Gastrocnemius medialis (tissue), 4 donors: ENCODE data around the gene ECM2.

ENCODE experiments used
- POLR2A ChIP-seq, 2 donors: fragments of 450-650 bp; IDR thresholded peaks; one replicate each; pipeline ENCODE4 v1.6.1; 2017; ENCODE audit warnings: antibody characterized with exemption in 2 of 2, mild to moderate bottlenecking in 2 of 2, moderate library complexity in 2 of 2
- TF ChIP-seq, protein P1 (sequence below), 5 experiments: fragments of 450-650 bp in 3 of 5; fragments of 200-600 bp in 2 of 5; sonication (generic) in 2 of 5; IDR thresholded peaks in 4 of 5; conservative IDR thresholded peaks in 1 of 5; 1 replicate in 4 of 5; 2 replicates in 1 of 5; pipeline ENCODE4 v1.5.1; 2016 to 2019; ENCODE audit warnings: antibody characterized with exemption in 5 of 5, mild to moderate bottlenecking in 3 of 5, moderate library complexity in 3 of 5

DNA sequence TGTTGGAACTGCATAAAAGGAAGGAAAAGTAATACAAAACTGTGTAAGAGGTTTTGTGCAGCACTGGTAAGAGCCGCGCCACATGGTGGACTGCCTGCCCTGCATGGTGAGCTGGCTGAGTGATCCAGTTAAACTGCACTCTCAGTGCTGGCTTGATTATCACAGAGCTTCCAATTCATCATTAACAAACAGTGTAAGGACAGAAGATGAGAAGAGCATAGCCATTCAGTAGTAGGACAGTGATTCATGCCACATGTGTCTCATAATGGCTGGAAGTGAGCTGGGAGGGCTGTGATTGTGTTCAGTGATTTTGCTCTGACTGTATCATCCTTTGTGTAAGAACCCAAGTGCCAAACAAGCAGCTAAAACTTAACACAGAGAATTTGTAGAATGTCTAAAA, 67.6 kb downstream of the ECM2 start:
- TF ChIP-seq, protein P1, sequence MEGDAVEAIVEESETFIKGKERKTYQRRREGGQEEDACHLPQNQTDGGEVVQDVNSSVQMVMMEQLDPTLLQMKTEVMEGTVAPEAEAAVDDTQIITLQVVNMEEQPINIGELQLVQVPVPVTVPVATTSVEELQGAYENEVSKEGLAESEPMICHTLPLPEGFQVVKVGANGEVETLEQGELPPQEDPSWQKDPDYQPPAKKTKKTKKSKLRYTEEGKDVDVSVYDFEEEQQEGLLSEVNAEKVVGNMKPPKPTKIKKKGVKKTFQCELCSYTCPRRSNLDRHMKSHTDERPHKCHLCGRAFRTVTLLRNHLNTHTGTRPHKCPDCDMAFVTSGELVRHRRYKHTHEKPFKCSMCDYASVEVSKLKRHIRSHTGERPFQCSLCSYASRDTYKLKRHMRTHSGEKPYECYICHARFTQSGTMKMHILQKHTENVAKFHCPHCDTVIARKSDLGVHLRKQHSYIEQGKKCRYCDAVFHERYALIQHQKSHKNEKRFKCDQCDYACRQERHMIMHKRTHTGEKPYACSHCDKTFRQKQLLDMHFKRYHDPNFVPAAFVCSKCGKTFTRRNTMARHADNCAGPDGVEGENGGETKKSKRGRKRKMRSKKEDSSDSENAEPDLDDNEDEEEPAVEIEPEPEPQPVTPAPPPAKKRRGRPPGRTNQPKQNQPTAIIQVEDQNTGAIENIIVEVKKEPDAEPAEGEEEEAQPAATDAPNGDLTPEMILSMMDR (IDR thresholded peaks at IDR 0.05 in 4 of 5, conservative IDR thresholded peaks at IDR 0.05 in 1 of 5), result no peak
- no peak for TF ChIP-seq POLR2A (IDR thresholded peaks at IDR 0.05)
